K562 (cell line): Measurements from ENCODE around the gene ZNF512B. TPM values are rescaled to one million over a fixed set of nuclear protein-coding genes. Genes with fewer than 3 reads are reported as not detected.

Experiments used
- CBFB ChIP-seq: sonication (generic); formaldehyde crosslinking; IDR thresholded peaks from 2 replicates; pipeline ENCODE4 v1.4.0; 2020; ENCODE audit warnings: mild to moderate bottlenecking, missing genetic modification reagents
- CHD2 ChIP-seq: IDR thresholded peaks from 2 replicates; pipeline ENCODE4 v1.6.1; 2011; ENCODE audit warnings: low read depth, low read length
- E2F1 ChIP-seq: sonication (generic); formaldehyde crosslinking; IDR thresholded peaks from 2 replicates; pipeline ENCODE4 v1.8.1; 2023; ENCODE audit warnings: mild to moderate bottlenecking, missing genetic modification reagents, moderate library complexity
- FOXJ2 ChIP-seq: fragments of 200-800 bp; sonication (Bioruptor generic); IDR thresholded peaks from 2 replicates; pipeline ENCODE4 v1.6.1; 2016; ENCODE audit warnings: missing genetic modification characterization, missing compliant biosample characterization
- FOXJ3 ChIP-seq: sonication (generic); formaldehyde crosslinking; IDR thresholded peaks from 2 replicates; pipeline ENCODE4 v1.4.0; 2020; ENCODE audit warnings: mild to moderate bottlenecking, missing genetic modification reagents
- KDM2B ChIP-seq: fragments of 250-450 bp; sonication (Bioruptor Pico); IDR thresholded peaks from 2 replicates; pipeline ENCODE4 v1.8.0; 2021; ENCODE audit warnings: mild to moderate bottlenecking, moderate library complexity
- MTA3 ChIP-seq: fragments of 450-650 bp; formaldehyde crosslinking; IDR thresholded peaks from 2 replicates; pipeline ENCODE4 v1.6.1; 2017; ENCODE audit warnings: mild to moderate bottlenecking, borderline replicate concordance
- NR3C1 ChIP-seq: sonication (generic); formaldehyde crosslinking; IDR thresholded peaks from 2 replicates; pipeline ENCODE4 v1.8.1; 2022; ENCODE audit warnings: missing genetic modification reagents
- NRF1 ChIP-seq, 2 experiments: fragments of 450-650 bp; IDR thresholded peaks in 1 of 2; conservative IDR thresholded peaks in 1 of 2; 2 replicates each; pipeline ENCODE4 v1.6.1; 2014; ENCODE audit warnings: mild to moderate bottlenecking in 2 of 2
- THAP12 ChIP-seq: fragments of 250-450 bp; sonication (Bioruptor Pico); IDR thresholded peaks from 2 replicates; pipeline ENCODE4 v1.9.0; 2021; ENCODE audit warnings: mild to moderate bottlenecking, inconsistent platforms
- ZBTB43 ChIP-seq: sonication (generic); formaldehyde crosslinking; IDR thresholded peaks from 2 replicates; pipeline ENCODE4 v1.8.0; 2023; ENCODE audit warnings: mild to moderate bottlenecking, missing genetic modification reagents
- ZNF589 ChIP-seq: fragments of 200-800 bp; sonication (Bioruptor generic); IDR thresholded peaks from 2 replicates; pipeline ENCODE4 v1.6.1; 2016; ENCODE audit warnings: low read depth, missing genetic modification characterization, missing compliant biosample characterization
- polyA plus RNA-seq, 8 experiments: library from polyadenylated mRNA; depleted of rRNA in 4 of 8; stranded (reverse) in 5 of 8; unstranded in 3 of 8; fragments of >200 nt; fragmentation: Nextera tagmentation in 2 of 8; fragmentation: Illumina TruSeq in 1 of 8; extraction: Ambion mirVana in 2 of 8; extraction: Trizol in 1 of 8; gene quantifications; 2 replicates each; pipeline versions ENCODE4 v1.2.1 to v1.2.3, GENCODE V29; 2011 to 2014; ENCODE audit warnings: inconsistent platforms in 1 of 8, missing spikeins in 1 of 8
- total RNA-seq, 7 experiments: library from RNA; depleted of rRNA in 6 of 7; stranded (reverse); fragments of >200 nt in 6 of 7; fragmentation: Illumina TruSeq in 2 of 7; extraction: Trizol in 2 of 7; gene quantifications; 2 replicates each; pipeline versions ENCODE4 v1.2.1 to v1.2.3, GENCODE V29; 2011 to 2021; ENCODE audit warnings: low replicate concordance in 1 of 7
- TF ChIP-seq, protein P1 (sequence below): sonication (generic); formaldehyde crosslinking; IDR thresholded peaks from 2 replicates; pipeline ENCODE4 v1.8.0; 2022; ENCODE audit warnings: mild to moderate bottlenecking, missing genetic modification reagents
- TF ChIP-seq, protein P2 (sequence below): fragments of 450-650 bp; formaldehyde crosslinking; IDR thresholded peaks from 2 replicates; pipeline ENCODE4 v1.4.0; 2020; ENCODE audit warnings: mild to moderate bottlenecking

The ZNF512B gene
- total and polyA plus RNA-seq, 9 of the 15 experiments (the other 6 are each of a cell fraction or from before 2014, with no cell fraction given), result 0.01 to 27.8 (median 8.2) TPM

- TF ChIP-seq, protein P1, sequence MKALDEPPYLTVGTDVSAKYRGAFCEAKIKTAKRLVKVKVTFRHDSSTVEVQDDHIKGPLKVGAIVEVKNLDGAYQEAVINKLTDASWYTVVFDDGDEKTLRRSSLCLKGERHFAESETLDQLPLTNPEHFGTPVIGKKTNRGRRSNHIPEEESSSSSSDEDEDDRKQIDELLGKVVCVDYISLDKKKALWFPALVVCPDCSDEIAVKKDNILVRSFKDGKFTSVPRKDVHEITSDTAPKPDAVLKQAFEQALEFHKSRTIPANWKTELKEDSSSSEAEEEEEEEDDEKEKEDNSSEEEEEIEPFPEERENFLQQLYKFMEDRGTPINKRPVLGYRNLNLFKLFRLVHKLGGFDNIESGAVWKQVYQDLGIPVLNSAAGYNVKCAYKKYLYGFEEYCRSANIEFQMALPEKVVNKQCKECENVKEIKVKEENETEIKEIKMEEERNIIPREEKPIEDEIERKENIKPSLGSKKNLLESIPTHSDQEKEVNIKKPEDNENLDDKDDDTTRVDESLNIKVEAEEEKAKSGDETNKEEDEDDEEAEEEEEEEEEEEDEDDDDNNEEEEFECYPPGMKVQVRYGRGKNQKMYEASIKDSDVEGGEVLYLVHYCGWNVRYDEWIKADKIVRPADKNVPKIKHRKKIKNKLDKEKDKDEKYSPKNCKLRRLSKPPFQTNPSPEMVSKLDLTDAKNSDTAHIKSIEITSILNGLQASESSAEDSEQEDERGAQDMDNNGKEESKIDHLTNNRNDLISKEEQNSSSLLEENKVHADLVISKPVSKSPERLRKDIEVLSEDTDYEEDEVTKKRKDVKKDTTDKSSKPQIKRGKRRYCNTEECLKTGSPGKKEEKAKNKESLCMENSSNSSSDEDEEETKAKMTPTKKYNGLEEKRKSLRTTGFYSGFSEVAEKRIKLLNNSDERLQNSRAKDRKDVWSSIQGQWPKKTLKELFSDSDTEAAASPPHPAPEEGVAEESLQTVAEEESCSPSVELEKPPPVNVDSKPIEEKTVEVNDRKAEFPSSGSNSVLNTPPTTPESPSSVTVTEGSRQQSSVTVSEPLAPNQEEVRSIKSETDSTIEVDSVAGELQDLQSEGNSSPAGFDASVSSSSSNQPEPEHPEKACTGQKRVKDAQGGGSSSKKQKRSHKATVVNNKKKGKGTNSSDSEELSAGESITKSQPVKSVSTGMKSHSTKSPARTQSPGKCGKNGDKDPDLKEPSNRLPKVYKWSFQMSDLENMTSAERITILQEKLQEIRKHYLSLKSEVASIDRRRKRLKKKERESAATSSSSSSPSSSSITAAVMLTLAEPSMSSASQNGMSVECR (CRISPR knock-in tag), result peak; percentile 96
- TF ChIP-seq, protein P2, sequence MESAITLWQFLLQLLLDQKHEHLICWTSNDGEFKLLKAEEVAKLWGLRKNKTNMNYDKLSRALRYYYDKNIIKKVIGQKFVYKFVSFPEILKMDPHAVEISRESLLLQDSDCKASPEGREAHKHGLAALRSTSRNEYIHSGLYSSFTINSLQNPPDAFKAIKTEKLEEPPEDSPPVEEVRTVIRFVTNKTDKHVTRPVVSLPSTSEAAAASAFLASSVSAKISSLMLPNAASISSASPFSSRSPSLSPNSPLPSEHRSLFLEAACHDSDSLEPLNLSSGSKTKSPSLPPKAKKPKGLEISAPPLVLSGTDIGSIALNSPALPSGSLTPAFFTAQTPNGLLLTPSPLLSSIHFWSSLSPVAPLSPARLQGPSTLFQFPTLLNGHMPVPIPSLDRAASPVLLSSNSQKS (CRISPR knock-in tag), result no peak
- TF ChIP-seq NR3C1 (CRISPR knock-in tag) (peak; percentile 88), FOXJ3 (CRISPR knock-in tag) (no peak), FOXJ2 (tag) (0 out of 2 replicates have a peak, but pooled peaks have one; percentile 38), KDM2B (0 out of 2 replicates have a peak, but pooled peaks have one; percentile 9), NRF1 (conservative IDR thresholded peaks at IDR 0.05 in 1 of 2, IDR thresholded peaks at IDR 0.05 in 1 of 2) (peak; percentile 84 to 86), E2F1 (CRISPR knock-in tag) (peak; percentile 92), ZNF589 (CRISPR knock-in tag) (peak; percentile 95), ZBTB43 (peak; percentile 82; the same call in 1 of the 2 replicates), CHD2 (no peak; the same call in none of the 2 replicates), THAP12 (CRISPR knock-in tag) (peak; percentile 13; the same call in 1 of the 2 replicates), MTA3 (peak; percentile 67), CBFB (CRISPR knock-in tag) (no peak)
These were observed 13.7 kb downstream of the ZNF512B start, which contains the start of gene UCKL1 (continued) for GRCh38 chr20:63955827-63956663.
